Right atrium auricular region (tissue), 2 donors: ENCODE results near the gene ANKRD33B. TPM values are rescaled to one million over a fixed set of nuclear protein-coding genes. Genes with fewer than 3 reads are reported as not detected.

ENCODE experiments used
- DNase-seq: peaks from one replicate; pipeline ENCODE4 v3.0.0-alpha.2; 2019; ENCODE audit warnings: low spot score
- H3K27ac ChIP-seq, 2 donors: fragments of 200-600 bp; sonication (generic); 1 replicate in 1 of 2; 2 replicates in 1 of 2; pipeline ENCODE4 v1.5.1; 2016 to 2019
- H3K27me3 ChIP-seq, 2 donors: fragments of 200-600 bp; sonication (generic); one replicate each; pipeline versions ENCODE4 v1.5.1 to v1.6.0; 2017 to 2019
- H3K36me3 ChIP-seq: fragments of 200-600 bp; sonication (generic); one replicate; pipeline ENCODE4 v1.5.1; 2016
- H3K4me1 ChIP-seq, 2 donors: fragments of 200-600 bp; sonication (generic); one replicate each; pipeline versions ENCODE4 v1.5.1 to v1.6.0; 2017 to 2019
- H3K4me3 ChIP-seq, 2 donors: fragments of 200-600 bp; sonication (generic); 1 replicate in 1 of 2; 2 replicates in 1 of 2; pipeline ENCODE4 v1.5.1; 2017 to 2019; ENCODE audit warnings: mild to moderate bottlenecking in 1 of 2, moderate library complexity in 1 of 2
- H3K9me3 ChIP-seq, 2 donors: fragments of 200-600 bp; sonication (generic); one replicate each; pipeline ENCODE4 v1.5.1; 2019
- CTCF ChIP-seq, 2 donors: fragments of 200-600 bp; sonication (generic); IDR thresholded peaks; one replicate each; pipeline ENCODE4 v1.5.1; 2019; ENCODE audit warnings: antibody characterized with exemption in 2 of 2
- total RNA-seq, 2 donors: library from RNA; depleted of rRNA; stranded (reverse); fragments of >200 nt; gene quantifications; one replicate each; pipeline ENCODE4 v1.1.0, GENCODE V29; 2016

The ANKRD33B gene
- total RNA-seq, 2 donors from 2014 or later: 1.2 to 4.7 TPM

GRCh38 chr5:10590226-10590999, 26.5 kb downstream of the ANKRD33B start:
- no peak for DNase-seq
- H3K4me1 ChIP-seq: peaks cover 0 to 22% of the 10 kb centered on the region in 2 donors
- TF ChIP-seq CTCF (IDR thresholded peaks at IDR 0.05): no peak
- H3K36me3 ChIP-seq: no peaks in the 10 kb centered on the region
- H3K27me3 ChIP-seq: no peaks in the 10 kb centered on the region
- no peak overlapping the region for H3K4me3 ChIP-seq
- peak overlapping the region; percentile 8 to 39 for H3K27ac ChIP-seq
- H3K9me3 ChIP-seq: no peaks in the 10 kb centered on the region

- peaks cover 0 to 27% of the 10 kb centered on the region in 2 donors for H3K4me1 ChIP-seq
- no peak overlapping the region for H3K4me3 ChIP-seq
- no peaks in the 10 kb centered on the region for H3K27me3 ChIP-seq
- peak overlapping the region in 1 of 2 donors; percentile 39 for H3K27ac ChIP-seq
- TF ChIP-seq CTCF (IDR thresholded peaks at IDR 0.05): no peak
- DNase-seq: no peak
- no peaks in the 10 kb centered on the region for H3K36me3 ChIP-seq
- H3K9me3 ChIP-seq: no peaks in the 10 kb centered on the region
Observed at GRCh38 chr5:10591159-10591558, 27.3 kb downstream of the ANKRD33B start.

- H3K36me3 ChIP-seq: no peaks in the 10 kb centered on the region
- peaks cover 0 to 28% of the 10 kb centered on the region in 2 donors for H3K4me1 ChIP-seq
- H3K9me3 ChIP-seq: peaks cover 0 to under 1% of the 10 kb centered on the region in 2 donors
- no peak for DNase-seq
- H3K4me3 ChIP-seq: no peak overlapping the region
- H3K27ac ChIP-seq: no peak overlapping the region
- no peaks in the 10 kb centered on the region for H3K27me3 ChIP-seq
- TF ChIP-seq CTCF (IDR thresholded peaks at IDR 0.05): no peak
Observed at GRCh38 chr5:10591966-10592365, 28.1 kb downstream of the ANKRD33B start.

- H3K36me3 ChIP-seq: no peaks in the 10 kb centered on the region
- H3K27ac ChIP-seq: no peak overlapping the region
- TF ChIP-seq CTCF (IDR thresholded peaks at IDR 0.05): no peak
- H3K4me1 ChIP-seq: peaks cover 0 to 28% of the 10 kb centered on the region in 2 donors
- no peak overlapping the region for H3K4me3 ChIP-seq
- peaks cover 0 to 6% of the 10 kb centered on the region in 2 donors for H3K9me3 ChIP-seq
- DNase-seq: no peak
- no peaks in the 10 kb centered on the region for H3K27me3 ChIP-seq
Observed at GRCh38 chr5:10592601-10593000, 28.7 kb downstream of the ANKRD33B start.

- peak; percentile 44 for DNase-seq
- no peak overlapping the region for H3K4me3 ChIP-seq
- H3K27me3 ChIP-seq: no peaks in the 10 kb centered on the region
- peaks cover 0 to 28% of the 10 kb centered on the region in 2 donors for H3K4me1 ChIP-seq
- TF ChIP-seq CTCF (IDR thresholded peaks at IDR 0.05): no peak
- H3K36me3 ChIP-seq: no peaks in the 10 kb centered on the region
- no peak overlapping the region for H3K27ac ChIP-seq
- H3K9me3 ChIP-seq: peaks cover 0 to 6% of the 10 kb centered on the region in 2 donors
Observed at GRCh38 chr5:10593531-10594181, 29.8 kb downstream of the ANKRD33B start.
